ENCODE results near the gene CDPF1. TPM values are rescaled to one million over a fixed set of nuclear protein-coding genes. Genes with fewer than 3 reads are reported as not detected.

Gene CDPF1
- total RNA-seq, 1 donor from 2014 or later: 11.1 TPM

DNA sequence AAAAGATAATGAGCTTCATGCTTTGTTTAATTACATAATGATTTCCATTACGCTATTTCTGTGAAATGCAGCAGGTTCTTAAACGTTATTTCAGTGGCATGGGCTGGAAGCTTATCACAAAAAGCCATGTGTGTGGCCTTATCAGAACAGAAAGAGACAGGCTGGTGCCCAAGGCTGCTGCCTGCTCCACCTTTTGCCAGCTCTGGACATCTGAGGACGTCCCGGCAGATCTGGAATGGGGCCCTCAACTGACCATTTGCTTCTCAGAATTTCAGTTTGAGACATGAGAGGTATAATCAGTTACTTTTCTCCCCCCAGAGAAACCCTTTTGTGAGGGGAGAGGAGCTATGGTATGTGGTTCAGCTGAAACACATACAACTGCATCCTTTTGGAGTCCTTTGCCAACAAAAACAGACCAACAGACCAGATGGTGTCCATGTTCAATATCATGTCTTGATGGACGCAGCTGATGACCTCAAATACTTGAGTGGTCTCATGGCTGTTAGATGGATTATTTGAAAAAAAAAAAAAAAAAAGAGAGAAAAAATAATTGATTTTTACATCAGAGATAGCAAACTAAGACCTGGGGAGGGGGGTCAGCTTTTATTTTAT is 8.6 kb downstream of the CDPF1 start:
- H3K9me3 Mint-ChIP-seq: no peaks in the 10 kb centered on the region
- no peaks in the 10 kb centered on the region for H3K36me3 Mint-ChIP-seq (ENCODE audit: low read depth)
- no peak overlapping the region for H3K4me3 Mint-ChIP-seq
- H3K4me1 Mint-ChIP-seq: peaks cover 4% of the 10 kb centered on the region
- no peak overlapping the region for H3K27ac Mint-ChIP-seq (ENCODE audit: unreplicated experiment)
- TF ChIP-seq, protein P1, sequence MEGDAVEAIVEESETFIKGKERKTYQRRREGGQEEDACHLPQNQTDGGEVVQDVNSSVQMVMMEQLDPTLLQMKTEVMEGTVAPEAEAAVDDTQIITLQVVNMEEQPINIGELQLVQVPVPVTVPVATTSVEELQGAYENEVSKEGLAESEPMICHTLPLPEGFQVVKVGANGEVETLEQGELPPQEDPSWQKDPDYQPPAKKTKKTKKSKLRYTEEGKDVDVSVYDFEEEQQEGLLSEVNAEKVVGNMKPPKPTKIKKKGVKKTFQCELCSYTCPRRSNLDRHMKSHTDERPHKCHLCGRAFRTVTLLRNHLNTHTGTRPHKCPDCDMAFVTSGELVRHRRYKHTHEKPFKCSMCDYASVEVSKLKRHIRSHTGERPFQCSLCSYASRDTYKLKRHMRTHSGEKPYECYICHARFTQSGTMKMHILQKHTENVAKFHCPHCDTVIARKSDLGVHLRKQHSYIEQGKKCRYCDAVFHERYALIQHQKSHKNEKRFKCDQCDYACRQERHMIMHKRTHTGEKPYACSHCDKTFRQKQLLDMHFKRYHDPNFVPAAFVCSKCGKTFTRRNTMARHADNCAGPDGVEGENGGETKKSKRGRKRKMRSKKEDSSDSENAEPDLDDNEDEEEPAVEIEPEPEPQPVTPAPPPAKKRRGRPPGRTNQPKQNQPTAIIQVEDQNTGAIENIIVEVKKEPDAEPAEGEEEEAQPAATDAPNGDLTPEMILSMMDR (conservative IDR thresholded peaks at IDR 0.05): no peak
- no peak for DNase-seq (ENCODE audit: low read depth, low spot score)
- H3K27me3 Mint-ChIP-seq (ENCODE audit: low read depth): no peaks in the 10 kb centered on the region

DNA sequence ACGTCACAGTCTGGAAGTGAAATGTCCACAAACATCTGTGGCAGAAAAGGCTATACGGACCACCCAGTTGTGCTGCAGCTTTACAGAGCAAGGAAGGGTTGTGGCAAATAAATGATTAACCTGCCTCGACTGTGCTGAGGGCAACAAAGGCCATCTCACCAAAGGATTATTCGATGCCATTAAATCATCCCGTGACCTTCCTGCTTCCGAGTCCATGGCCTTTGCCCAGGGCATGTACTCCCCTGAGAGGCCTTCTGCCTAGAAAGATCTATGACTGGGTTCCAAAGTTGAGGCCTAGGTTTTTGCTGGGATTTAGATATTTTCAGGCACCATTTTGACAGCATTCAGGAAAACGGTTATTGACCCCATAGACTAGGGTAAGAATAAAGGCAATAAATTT is 9.2 kb downstream of the CDPF1 start:
- Mint-ChIP-seq H3K4me3 (no peak overlapping the region), H3K4me1 (peaks cover 4% of the 10 kb centered on the region), H3K36me3 (ENCODE audit: low read depth) (no peaks in the 10 kb centered on the region), H3K9me3 (no peaks in the 10 kb centered on the region), H3K27me3 (ENCODE audit: low read depth) (no peaks in the 10 kb centered on the region), H3K27ac (ENCODE audit: unreplicated experiment) (no peak overlapping the region)
- DNase-seq (ENCODE audit: low read depth, low spot score): no peak
- TF ChIP-seq, protein P1 (conservative IDR thresholded peaks at IDR 0.05): no peak

DNA sequence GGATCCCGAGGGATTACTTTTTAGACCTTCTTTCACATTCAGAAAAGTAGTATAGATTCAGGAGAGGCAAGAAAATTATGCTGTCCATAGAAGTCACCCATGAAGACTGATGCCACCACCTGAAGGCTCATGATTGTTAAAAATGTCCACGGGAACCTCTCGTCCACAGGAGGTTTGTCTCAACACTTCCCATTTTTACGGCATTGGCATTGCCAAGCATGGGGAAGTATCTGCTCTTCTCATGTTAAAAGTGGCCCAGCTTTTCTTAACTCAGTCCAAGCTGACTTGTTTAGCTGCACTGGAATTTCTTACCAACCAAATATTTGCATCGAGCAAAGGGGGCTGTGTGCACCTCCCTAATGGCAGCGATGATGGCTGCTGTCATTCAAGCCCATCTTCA is 9.6 kb downstream of the CDPF1 start:
- Mint-ChIP-seq H3K4me1 (no peaks in the 10 kb centered on the region), H3K36me3 (ENCODE audit: low read depth) (no peaks in the 10 kb centered on the region), H3K4me3 (no peak overlapping the region), H3K27ac (ENCODE audit: unreplicated experiment) (no peak overlapping the region), H3K9me3 (no peaks in the 10 kb centered on the region), H3K27me3 (ENCODE audit: low read depth) (no peaks in the 10 kb centered on the region)
- TF ChIP-seq, protein P1 (conservative IDR thresholded peaks at IDR 0.05): no peak
- no peak for DNase-seq (ENCODE audit: low read depth, low spot score)

DNA sequence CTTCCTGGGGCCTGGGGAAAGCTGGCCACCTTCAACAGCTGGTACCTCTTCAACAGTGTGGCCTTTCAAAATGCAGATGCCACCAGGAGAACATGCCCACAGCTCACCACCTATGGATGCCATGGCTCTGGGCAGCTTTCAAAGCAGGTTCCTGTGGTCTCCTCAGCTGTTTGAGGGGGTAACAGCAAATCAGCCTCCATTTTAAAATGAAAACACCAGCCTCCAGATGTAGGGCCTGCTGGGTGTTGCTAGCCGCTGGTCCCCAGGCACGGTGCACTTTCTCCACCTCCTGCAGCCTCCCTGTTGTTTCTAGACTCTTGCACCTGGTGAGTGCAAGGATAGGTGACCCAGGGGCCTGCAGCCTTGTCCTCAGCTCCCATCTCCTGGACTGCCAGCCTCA is 10.0 kb downstream of the CDPF1 start:
- Mint-ChIP-seq H3K36me3 (ENCODE audit: low read depth) (no peaks in the 10 kb centered on the region), H3K4me3 (no peak overlapping the region), H3K27ac (ENCODE audit: unreplicated experiment) (no peak overlapping the region), H3K9me3 (no peaks in the 10 kb centered on the region), H3K4me1 (no peaks in the 10 kb centered on the region), H3K27me3 (ENCODE audit: low read depth) (no peaks in the 10 kb centered on the region)
- TF ChIP-seq, protein P1 (conservative IDR thresholded peaks at IDR 0.05): no peak
- no peak for DNase-seq (ENCODE audit: low read depth, low spot score)

DNA sequence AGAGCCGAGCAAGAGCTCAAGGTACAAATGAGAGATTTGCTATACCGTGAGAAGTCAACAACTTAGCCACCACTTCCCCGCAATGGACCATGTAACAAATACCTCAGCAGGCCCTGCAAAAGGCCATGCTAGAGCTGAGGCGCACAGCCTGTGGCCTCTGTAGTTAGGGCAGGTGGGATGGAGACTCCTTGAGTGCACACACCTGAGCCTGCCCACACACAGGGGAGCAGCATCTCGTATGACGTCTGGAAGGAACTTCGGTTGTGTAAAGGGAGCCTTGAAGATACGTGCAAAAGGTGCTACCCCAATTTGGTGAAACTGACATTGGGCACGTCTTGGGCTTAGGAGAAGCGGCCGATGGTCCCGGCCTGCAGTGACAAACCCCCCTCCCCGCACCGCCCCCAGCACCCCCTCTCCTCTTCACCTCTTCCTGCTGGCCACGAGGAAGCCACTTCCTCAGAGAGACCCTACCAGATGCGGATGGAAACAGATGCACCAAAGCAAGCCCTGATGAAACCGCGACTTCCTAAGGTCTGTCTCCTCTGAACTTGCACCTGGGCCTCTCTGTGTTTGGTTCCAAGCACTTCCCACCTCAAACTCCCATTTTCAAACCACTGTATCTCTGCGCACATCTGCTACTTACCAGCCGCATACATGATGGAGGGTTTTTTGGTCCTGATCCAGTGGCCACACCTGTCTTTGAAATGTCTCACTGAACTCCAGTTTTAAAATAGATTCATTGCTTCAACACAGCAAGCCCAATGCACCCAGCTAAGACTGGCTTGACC is 10.6 kb downstream of the CDPF1 start:
- Mint-ChIP-seq H3K27ac (ENCODE audit: unreplicated experiment) (no peak overlapping the region), H3K36me3 (ENCODE audit: low read depth) (no peaks in the 10 kb centered on the region), H3K27me3 (ENCODE audit: low read depth) (no peaks in the 10 kb centered on the region), H3K4me1 (no peaks in the 10 kb centered on the region), H3K4me3 (no peak overlapping the region), H3K9me3 (no peaks in the 10 kb centered on the region)
- TF ChIP-seq, protein P1 (conservative IDR thresholded peaks at IDR 0.05): no peak
- no peak for DNase-seq (ENCODE audit: low read depth, low spot score)
